SK-N-SH (cell line): ENCODE data around the gene NME3.

Experiments used
- CTCF ChIP-seq: fragments of 200-600 bp; sonication (generic); IDR thresholded peaks from 2 replicates; pipeline ENCODE4 v1.6.1; 2017; ENCODE audit warnings: antibody characterized with exemption, mild to moderate bottlenecking, moderate library complexity
- JUND ChIP-seq: IDR thresholded peaks from 2 replicates; pipeline ENCODE4 v1.4.0; 2012
- NFIC ChIP-seq: IDR thresholded peaks from 2 replicates; pipeline ENCODE4 v1.4.0; 2012; ENCODE audit warnings: borderline replicate concordance
- RAD21 ChIP-seq: IDR thresholded peaks from 2 replicates; pipeline ENCODE4 v1.6.1; 2012; ENCODE audit warnings: mild to moderate bottlenecking, low read length

- TF ChIP-seq CTCF (no peak), NFIC (no peak), JUND (0 out of 2 replicates have a peak, but pooled peaks have one; percentile 3), RAD21 (no peak)
Measured at GRCh38 chr16:1777375-1778199, 6.2 kb upstream of the NME3 start.
